CD4-positive, alpha-beta T cell treated with Interferon gamma for 1 hour (primary cell): Measurements from ENCODE around the gene ATXN1.
"Not testable (repeated sequence)": the region's sequence is repeated elsewhere in the genome, so short reads cannot be mapped to it uniquely, and the experiment has no call there.

Experiments used
- DNase-seq: peaks from one replicate; pipeline ENCODE4 v3.0.0-alpha.2; 2020

ATXN1 gene

GRCh38 chr6:16760516-16761470 lies at the start of gene ATXN1:
Gene ATXN1 (minus strand): TSS chr6:16761460.
- DNase-seq, result peak; percentile 41

DNA sequence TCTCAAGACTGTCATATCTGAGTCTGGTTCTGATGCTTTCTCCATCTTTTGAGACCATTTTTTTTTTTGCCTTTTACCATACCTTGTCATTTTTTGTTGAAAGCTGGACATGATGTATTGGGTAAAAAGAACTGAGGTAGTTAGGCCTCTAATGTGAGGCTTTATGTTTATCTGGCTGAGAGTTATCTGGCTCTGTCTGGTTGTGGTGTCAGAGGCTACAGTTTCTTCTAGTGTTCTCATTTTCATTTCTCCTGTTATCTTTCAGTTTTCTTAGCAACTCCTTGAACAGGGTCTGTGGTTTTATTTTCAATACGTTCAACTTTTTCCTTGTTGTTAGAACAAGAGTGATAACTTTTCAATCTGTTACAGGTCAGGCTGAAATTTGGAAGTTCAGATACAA lies 49.2 kb upstream of the ATXN1 start:
- no peak for DNase-seq

DNA sequence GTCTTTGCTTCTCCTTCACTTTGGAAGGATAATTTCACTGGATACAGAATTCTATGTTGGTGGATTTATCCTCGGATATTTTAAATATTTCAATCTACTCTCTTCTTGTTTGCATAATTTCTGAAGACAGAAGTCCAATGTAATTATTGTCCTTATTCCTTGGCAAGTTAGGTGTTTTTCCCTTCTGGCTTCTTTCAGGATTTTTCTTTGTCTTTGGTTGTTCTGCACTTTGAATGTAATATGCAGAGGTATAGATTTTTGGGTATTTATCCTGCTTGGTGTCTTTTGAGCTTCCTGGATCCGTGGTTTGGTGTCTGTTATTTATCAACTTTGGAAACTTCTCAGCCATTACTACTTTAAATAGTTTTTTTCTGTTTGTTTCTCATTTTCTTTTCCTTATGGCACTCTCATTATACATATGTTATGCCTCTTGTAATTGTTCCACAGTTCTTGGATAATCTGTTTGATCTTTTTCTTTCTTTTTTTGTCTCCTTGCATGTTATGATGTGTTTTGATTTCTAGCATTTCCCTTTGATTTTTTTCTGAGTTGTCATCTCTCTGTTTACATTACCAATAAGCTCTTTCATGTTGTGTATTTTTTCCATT lies 48.6 kb upstream of the ATXN1 start:
- no peak for DNase-seq

DNA sequence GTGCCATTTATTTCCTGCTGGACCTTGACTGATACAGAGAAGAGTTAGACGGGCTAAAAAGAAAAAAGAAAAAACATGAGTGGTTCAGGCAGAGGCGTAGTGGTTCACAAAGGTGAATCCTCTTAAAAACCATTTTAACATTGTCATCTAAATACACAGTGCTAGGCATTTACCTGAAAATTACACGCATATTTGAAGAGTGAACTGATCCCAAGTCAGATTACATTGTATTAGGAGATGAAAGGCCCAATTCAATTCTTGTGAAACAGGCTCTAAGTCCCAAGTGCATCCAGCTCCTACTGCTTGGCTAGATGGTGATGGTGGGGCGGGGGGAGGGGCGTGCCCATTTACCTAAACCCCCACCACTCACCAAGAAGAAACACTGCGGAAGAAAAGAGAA lies 46.7 kb upstream of the ATXN1 start:
- DNase-seq, result no peak

DNA sequence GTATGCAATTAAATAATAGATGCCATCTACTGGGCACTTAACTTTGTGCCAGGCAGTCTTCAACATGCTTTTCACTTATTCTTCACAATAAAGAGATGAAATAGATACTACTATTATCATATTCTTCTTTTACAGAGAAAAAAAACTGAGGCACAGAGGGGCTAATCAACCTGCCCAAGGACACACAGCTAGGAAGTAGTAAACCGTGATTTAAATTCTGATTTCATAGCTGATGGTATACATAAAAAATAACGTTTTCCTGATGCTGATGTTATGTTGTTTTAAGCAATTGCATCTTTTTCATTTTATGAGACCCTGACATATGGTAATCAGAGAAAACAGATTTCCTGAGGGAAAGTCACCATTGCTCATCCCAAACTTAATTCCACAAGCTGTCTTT lies 45.1 kb upstream of the ATXN1 start:
- DNase-seq, result no peak

DNA sequence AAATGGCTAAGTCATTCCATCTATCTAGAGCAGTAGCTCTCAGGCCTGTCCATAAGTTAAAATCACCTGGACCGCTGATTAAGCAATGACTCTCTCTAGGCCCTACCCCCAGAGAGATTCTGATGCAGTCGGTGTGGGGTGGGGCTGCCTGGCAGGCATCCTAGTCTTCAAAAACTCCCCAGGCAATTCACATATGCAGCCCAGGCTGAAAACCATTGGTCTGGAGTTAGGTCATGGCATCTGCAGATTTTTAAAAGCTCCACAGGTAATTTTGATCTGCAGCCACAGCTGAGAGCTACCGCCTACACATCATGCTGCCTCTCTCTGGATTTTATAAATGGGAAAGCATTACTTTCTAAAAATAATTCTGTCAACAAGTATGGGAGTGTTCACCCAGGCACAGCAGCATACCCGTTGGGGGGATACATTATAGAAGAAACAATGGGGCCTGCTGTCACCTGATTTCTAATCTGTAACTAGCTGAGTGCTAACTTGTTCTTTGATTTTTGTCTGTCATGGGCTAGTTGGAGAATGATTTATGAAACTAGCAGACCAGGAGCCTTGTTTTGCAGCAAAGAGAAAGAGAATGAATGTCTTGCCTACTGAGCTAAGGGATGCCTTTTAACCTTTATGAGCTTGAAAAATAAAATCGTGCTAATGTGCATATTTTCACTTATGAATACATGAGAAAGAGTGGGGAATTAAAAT lies 44.1 kb upstream of the ATXN1 start:
- DNase-seq, result no peak

- no peak for DNase-seq
Measured at GRCh38 chr6:16804546-16805242, 43.4 kb upstream of the ATXN1 start.

- DNase-seq, result no peak
Measured at GRCh38 chr6:16803294-16804200, 42.3 kb upstream of the ATXN1 start.

DNA sequence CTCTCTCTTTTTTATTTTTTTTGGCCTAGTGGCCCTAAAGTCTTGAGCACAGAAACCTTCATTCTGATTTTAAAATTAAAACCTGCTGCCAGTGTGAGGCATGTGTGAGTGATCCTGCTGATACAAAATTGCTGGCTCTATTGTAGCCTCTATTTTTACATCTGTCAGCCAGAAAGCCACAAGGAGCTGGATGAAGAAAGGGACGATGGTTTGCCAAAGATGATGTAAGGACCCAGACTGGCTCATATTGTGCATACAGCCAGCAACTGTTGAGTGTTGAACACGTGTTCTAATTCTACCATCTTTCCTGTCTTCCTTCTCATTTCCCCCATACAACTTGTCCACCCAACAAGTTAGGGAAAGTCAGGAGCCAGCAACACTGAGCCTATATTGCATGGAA lies 40.8 kb upstream of the ATXN1 start:
- no peak for DNase-seq

DNA sequence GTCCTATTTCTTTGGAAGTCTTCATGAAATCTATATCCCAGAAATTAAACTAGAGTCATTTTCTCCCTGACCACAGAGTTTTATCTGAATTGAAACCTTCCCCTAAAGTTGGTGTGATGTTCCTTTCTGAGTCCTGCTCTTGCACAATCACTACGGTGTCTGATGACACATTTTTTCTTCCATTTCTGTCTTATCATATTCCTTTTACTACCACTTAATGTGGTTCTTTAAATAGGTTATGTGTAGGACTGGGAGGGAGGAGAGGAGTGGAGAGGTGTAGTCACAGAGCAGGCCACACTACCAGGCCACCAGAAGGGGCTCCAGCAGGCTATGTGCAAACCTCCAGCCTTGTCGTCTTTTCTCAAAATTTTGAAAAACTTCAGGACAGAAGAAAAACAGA lies 39.7 kb upstream of the ATXN1 start:
- DNase-seq, result no peak

GRCh38 chr6:16800341-16800740 lies 39.1 kb upstream of the ATXN1 start:
- no peak for DNase-seq

- DNase-seq, result no peak
Measured at GRCh38 chr6:16799279-16800193, 38.3 kb upstream of the ATXN1 start.

GRCh38 chr6:16793828-16794412 lies 32.7 kb upstream of the ATXN1 start:
- no peak for DNase-seq

DNA sequence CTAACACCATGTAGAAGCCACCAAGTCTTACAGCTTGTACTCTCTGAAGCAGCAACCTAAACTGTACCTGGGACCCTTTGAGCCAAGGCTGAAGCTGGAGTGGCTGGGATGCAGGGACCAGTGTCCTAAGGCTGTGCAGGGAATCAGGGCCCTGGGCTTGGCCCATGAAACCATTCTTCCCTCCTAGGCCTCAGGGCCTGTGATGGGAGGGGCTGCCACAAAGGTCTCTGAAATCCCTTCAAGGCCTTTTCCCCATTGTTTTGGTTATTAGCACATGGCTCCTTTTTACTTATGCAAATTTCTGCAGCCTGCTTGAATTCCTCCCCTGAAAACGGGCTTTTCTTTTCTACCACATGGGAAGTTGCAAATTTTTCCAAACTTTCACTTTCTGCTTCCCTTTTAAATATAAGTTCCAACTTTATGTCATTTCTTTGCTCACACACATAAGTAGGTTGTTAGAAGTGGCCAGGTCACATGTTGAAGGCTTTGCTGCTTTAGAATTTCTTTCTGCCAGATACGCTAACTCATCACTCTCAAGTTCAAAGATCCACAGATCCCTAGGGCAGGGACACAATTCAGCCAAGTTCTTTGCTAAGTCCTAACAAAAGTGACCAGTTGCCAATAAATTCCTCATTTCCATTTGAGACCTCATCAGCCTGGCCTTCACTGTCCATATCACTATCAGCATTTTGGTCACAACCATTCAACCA lies 28.2 kb upstream of the ATXN1 start:
- no peak for DNase-seq

- DNase-seq, result no peak
Measured at GRCh38 chr6:16787128-16787682, 25.9 kb upstream of the ATXN1 start.

- DNase-seq, result no peak
Measured at GRCh38 chr6:16785496-16785895, 24.2 kb upstream of the ATXN1 start.

DNA sequence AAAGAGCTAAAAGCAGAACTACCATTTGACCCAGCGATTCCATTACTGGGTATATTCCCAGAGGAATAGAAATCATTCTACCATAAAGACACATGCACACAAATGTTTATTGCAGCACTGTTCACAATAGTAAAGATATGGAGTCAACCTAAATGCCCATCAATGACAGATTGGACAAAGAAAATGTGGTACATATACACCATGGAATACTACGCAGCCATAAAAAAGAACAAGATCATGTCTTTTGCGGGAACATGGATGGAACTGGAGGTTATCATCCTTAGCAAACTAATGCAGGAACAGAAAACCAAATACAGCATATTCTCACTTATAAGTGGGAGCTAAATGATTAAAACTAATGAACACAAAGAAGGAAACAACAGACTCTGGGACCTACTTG lies 23.7 kb upstream of the ATXN1 start:
- DNase-seq, result not testable (repeated sequence)

GRCh38 chr6:16783952-16784565 lies 22.8 kb upstream of the ATXN1 start:
- no peak for DNase-seq

DNA sequence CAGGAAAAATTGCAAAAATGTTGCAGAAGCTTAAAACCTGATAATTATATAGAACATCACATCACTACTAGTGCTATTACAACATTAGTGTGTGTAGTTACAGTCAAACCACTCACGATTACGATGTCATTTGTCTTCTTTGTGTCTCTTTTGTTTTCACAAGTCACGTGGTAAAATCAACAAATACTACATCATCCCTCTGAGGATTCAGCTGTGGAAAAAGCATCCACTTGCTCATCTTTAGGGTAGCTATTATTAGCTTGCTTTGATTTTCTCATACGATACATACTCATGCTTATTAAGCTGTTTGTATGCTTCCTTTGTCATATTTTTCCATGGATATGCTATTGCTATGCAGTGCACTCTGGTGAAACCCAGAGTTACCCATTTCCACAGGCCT lies 22.2 kb upstream of the ATXN1 start:
- DNase-seq, result no peak
